ENCODE measurements around the gene MACF1. TPM values are rescaled to one million over a fixed set of nuclear protein-coding genes. Genes with fewer than 3 reads are reported as not detected.
A peak's percentile ranks its signal among the peaks of the same experiment; 100 is the strongest.

The MACF1 gene
- total RNA-seq, 4 donors from 2014 or later = 82.1 to 247 (median 154) TPM

DNA sequence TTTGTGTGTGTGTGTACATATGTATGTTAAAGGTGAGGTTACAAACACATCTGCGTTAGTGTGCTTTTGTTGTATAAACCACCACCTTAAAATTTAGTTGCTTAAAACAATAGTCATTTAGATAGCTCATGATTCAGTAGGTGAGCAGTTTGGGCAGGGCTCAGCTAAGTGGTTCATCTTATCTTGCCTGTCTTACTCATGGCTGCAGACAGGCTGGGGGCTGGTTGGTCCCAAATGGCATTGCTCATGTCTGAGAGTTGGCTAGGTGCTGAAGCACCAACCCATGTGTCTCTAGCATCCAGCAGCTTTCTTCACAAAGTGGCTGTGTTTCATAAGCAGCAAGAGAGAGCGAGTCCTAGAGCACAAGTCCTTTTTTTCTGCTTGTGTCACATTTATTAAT, 91.4 kb downstream of the MACF1 start:
- TF ChIP-seq POLR2A (IDR thresholded peaks at IDR 0.05) = no peak
- TF ChIP-seq, protein P1, sequence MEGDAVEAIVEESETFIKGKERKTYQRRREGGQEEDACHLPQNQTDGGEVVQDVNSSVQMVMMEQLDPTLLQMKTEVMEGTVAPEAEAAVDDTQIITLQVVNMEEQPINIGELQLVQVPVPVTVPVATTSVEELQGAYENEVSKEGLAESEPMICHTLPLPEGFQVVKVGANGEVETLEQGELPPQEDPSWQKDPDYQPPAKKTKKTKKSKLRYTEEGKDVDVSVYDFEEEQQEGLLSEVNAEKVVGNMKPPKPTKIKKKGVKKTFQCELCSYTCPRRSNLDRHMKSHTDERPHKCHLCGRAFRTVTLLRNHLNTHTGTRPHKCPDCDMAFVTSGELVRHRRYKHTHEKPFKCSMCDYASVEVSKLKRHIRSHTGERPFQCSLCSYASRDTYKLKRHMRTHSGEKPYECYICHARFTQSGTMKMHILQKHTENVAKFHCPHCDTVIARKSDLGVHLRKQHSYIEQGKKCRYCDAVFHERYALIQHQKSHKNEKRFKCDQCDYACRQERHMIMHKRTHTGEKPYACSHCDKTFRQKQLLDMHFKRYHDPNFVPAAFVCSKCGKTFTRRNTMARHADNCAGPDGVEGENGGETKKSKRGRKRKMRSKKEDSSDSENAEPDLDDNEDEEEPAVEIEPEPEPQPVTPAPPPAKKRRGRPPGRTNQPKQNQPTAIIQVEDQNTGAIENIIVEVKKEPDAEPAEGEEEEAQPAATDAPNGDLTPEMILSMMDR (IDR thresholded peaks at IDR 0.05) = no peak
- H3K4me1 ChIP-seq = peaks cover 0 to 36% (median 8%) of the 10 kb centered on the region in 3 donors
- 76 to 92% methylated on average over 2 of the region's 2 CpGs for WGBS, 2 donors
- no peak overlapping the region for H3K4me3 ChIP-seq
- no peak overlapping the region for H3K27ac ChIP-seq
- DNase-seq = no peak
- H3K9me3 ChIP-seq = no peaks in the 10 kb centered on the region
- intact Hi-C loops (cut with DNase I) = no loop called here
- H3K36me3 ChIP-seq = peaks cover 11 to 95% (median 23%) of the 10 kb centered on the region in 3 donors
- no peaks in the 10 kb centered on the region for H3K27me3 ChIP-seq

DNA sequence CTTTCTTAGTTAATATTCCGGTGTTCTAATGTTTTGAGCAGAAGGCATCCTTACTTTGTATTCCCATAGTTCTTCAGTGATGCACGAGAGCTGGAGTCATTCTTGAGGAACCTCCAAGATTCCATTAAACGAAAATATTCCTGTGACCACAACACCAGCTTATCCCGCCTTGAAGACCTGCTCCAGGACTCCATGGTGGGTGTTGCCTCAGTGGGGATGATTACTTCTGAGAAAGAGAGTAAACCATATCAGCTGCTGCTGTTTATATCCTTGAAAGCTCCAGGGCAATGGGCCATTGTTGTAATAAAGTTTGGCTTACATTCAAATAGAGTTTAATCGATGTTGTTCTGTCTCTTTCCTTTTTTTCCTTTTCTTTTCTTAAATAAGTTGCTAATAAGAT, 93.1 kb downstream of the MACF1 start:
- H3K4me3 ChIP-seq = no peak overlapping the region
- no peaks in the 10 kb centered on the region for H3K27me3 ChIP-seq
- DNase-seq = no peak
- 55 to 67% methylated on average over 5 of the region's 5 CpGs for WGBS, 2 donors
- no peak for TF ChIP-seq POLR2A (IDR thresholded peaks at IDR 0.05)
- TF ChIP-seq, protein P1 (IDR thresholded peaks at IDR 0.05) = no peak
- peak overlapping the region in 1 of 4 donors; percentile 45 for H3K27ac ChIP-seq
- H3K36me3 ChIP-seq = peaks cover 18 to 99% (median 36%) of the 10 kb centered on the region in 3 donors
- peaks cover 0 to 36% (median 8%) of the 10 kb centered on the region in 3 donors for H3K4me1 ChIP-seq
- H3K9me3 ChIP-seq = no peaks in the 10 kb centered on the region
- intact Hi-C loops (cut with DNase I) = no loop called here

DNA sequence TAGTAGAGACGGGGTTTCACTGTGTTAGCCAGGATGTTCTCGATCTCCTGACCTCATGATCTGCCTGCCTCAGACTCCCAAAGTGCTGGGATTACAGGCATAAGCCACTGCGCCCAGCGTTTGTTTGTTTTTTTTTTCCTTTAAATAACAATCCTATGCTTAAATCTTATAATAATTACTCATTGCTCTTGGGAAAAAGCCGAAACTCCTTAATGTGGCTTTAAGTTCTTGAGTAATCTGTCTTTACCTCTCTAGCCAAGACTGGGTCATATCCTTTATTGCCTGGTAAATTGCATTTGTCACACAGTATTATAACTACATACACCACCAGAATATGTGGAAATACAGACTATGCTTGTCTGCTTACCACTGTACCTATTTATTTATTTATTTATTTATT, 97.1 kb downstream of the MACF1 start:
- intact Hi-C loops (cut with DNase I) = no loop called here
- H3K4me3 ChIP-seq = no peak overlapping the region
- peaks cover 0 to 8% (median 0%) of the 10 kb centered on the region in 3 donors for H3K4me1 ChIP-seq
- H3K27ac ChIP-seq = no peak overlapping the region
- no peaks in the 10 kb centered on the region for H3K9me3 ChIP-seq
- 82 to 84% methylated on average over 5 of the region's 5 CpGs for WGBS, 2 donors
- no peaks in the 10 kb centered on the region for H3K27me3 ChIP-seq
- DNase-seq = no peak
- TF ChIP-seq POLR2A (IDR thresholded peaks at IDR 0.05) = no peak
- H3K36me3 ChIP-seq = peaks cover 24 to 100% (median 34%) of the 10 kb centered on the region in 3 donors

DNA sequence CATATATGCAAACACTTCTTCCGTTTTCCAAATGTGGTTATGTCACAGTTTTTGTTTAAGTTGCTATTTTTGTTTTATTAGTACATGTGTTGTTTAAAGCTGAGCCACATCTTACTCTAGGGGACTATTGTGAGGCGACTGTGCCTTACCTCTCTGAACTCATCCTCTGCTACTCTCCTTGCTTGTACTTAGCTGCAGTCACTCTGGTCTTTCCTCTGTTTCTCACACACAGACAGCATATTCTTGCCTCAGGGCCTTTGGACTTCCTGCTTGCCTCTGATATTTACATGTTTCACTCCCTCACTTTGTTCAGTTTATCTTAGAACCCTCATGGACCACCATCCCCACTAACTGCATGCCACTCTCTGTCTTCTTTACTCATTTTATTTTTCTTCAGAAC, 101.1 kb downstream of the MACF1 start:
- 81 to 91% methylated on average over 2 of the region's 2 CpGs for WGBS, 2 donors
- TF ChIP-seq, protein P1 (IDR thresholded peaks at IDR 0.05) = no peak
- no peak for TF ChIP-seq POLR2A (IDR thresholded peaks at IDR 0.05)
- Histone ChIP-seq H3K36me3 (peaks cover 21 to 100% (median 41%) of the 10 kb centered on the region in 3 donors), H3K4me1 (no peaks in the 10 kb centered on the region), H3K9me3 (no peaks in the 10 kb centered on the region), H3K27me3 (no peaks in the 10 kb centered on the region), H3K27ac (peak overlapping the region in 1 of 4 donors; percentile 29), H3K4me3 (no peak overlapping the region)
- intact Hi-C loops (cut with DNase I) = no loop called here
- no peak for DNase-seq

DNA sequence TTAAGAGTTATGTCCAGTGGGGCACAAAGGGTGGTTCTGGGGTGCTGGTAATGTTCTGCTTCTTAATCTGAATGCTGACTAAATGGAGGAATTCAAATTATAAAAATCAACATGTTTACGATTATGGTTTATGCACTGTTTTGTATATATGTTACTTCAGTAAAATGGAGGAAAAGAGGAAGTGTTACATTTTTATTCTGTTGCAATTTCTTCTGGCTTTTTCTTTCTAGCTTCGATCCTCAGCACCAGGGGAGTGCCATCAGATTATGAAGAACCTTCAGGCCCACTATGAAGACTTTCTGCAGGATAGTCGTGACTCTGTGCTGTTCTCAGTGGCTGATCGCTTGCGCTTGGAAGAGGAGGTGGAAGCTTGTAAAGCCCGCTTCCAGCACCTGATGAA, 105.5 kb downstream of the MACF1 start:
- no peaks in the 10 kb centered on the region for H3K9me3 ChIP-seq
- DNase-seq = no peak
- TF ChIP-seq, protein P1 (IDR thresholded peaks at IDR 0.05) = no peak
- TF ChIP-seq POLR2A (IDR thresholded peaks at IDR 0.05) = no peak
- H3K4me3 ChIP-seq = no peak overlapping the region
- no peaks in the 10 kb centered on the region for H3K4me1 ChIP-seq
- peaks cover 0 to 99% (median 29%) of the 10 kb centered on the region in 3 donors for H3K36me3 ChIP-seq
- WGBS, 2 donors = 90 to 91% methylated on average over 6 of the region's 6 CpGs
- intact Hi-C loops (cut with DNase I) = no loop called here
- no peak overlapping the region for H3K27ac ChIP-seq
- no peaks in the 10 kb centered on the region for H3K27me3 ChIP-seq

DNA sequence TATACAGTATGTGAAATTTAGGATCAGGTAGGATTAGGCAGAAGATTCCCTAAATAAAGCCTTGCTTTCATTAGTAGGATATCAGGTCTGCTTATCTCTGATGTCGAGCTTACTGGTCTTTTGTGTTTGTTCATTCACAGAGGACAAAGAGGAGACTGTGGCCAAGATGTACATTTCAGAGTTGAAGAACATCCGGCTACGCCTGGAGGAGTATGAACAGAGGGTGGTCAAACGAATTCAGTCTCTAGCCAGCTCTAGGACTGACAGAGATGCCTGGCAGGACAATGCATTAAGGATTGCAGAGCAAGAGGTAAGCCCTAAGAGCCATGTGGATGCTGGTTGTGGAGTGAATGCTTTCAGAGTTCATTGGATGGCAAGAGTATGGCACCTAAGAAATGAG, 106.2 kb downstream of the MACF1 start:
- intact Hi-C loops (cut with DNase I) = no loop called here
- Histone ChIP-seq H3K4me3 (no peak overlapping the region), H3K36me3 (peaks cover 0 to 99% (median 34%) of the 10 kb centered on the region in 3 donors), H3K4me1 (no peaks in the 10 kb centered on the region), H3K9me3 (no peaks in the 10 kb centered on the region), H3K27me3 (no peaks in the 10 kb centered on the region), H3K27ac (no peak overlapping the region)
- 75 to 76% methylated on average over 4 of the region's 4 CpGs for WGBS, 2 donors
- DNase-seq = no peak
- TF ChIP-seq POLR2A (IDR thresholded peaks at IDR 0.05) = no peak
- TF ChIP-seq, protein P1 (IDR thresholded peaks at IDR 0.05) = no peak
